ENCODE measurements around the gene ANKRD44.
"Not testable (repeated sequence)": the region's sequence is repeated elsewhere in the genome, so short reads cannot be mapped to it uniquely, and the experiment has no call there.

ANKRD44 gene

DNA sequence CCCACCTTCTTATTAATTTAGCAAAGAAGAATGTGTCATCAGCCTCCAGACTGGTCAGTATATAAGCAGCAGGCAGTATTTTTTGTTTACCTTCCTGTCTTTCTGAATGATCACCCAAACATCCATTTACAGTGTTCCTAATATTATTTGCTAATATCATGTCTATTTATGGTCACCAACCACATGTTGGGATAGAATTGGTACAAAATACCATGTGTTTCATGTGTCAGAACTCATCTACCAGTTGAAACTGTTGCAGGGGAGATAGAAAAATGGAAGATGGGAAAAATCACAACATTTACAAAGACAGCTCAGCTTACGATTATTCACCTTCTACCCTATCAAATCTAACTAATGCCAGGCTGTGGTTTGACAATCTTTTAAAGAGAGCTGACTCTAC is 66.2 kb downstream of the ANKRD44 start:
- Histone ChIP-seq H3K27ac (ENCODE audit: insufficient read depth, low read length, poor library complexity, severe bottlenecking) (no peak overlapping the region), H3K36me3 (ENCODE audit: control insufficient read depth, insufficient read depth, low read length) (peaks cover 11% of the 10 kb centered on the region)
- no peak for DNase-seq

DNA sequence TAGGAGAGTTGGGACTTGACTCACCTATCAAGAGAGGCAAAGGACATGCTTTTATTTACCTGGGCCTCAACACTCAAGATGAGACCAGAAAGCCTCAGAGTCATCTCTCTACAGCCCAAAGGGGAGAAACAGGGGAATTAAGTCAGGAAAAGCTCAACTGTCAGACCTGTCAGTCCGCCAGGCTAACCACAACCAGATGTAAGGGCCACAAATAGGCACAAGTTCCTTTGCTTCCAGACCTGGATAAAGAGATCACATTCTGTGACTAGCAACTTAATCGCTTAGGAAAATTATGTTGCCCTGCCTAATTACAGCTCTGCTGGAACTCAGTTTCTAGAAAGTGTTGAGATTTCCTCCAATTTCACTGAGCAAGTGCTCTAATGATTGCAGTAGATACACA is 67.9 kb downstream of the ANKRD44 start:
- H3K4me1 ChIP-seq (ENCODE audit: control insufficient read depth, insufficient read depth, low read length, poor library complexity, severe bottlenecking), result peaks cover 51% of the 10 kb centered on the region
- no peaks in the 10 kb centered on the region for H3K9me3 ChIP-seq (ENCODE audit: control insufficient read depth, low read length)
- H3K36me3 ChIP-seq (ENCODE audit: control insufficient read depth, insufficient read depth, low read length), result peaks cover 9% of the 10 kb centered on the region
- no peaks in the 10 kb centered on the region for H3K27me3 ChIP-seq (replicated peaks; ENCODE audit: control insufficient read depth, insufficient read depth, low read length, poor library complexity, severe bottlenecking)
- no peak overlapping the region for H3K4me3 ChIP-seq (ENCODE audit: insufficient read depth, low read depth, low read length, poor library complexity, severe bottlenecking)
- no peak for DNase-seq
- H3K27ac ChIP-seq (ENCODE audit: insufficient read depth, low read length, poor library complexity, severe bottlenecking), result no peak overlapping the region

More for the DNA sequence above, 66.2 kb downstream of the ANKRD44 start:
- Histone ChIP-seq H3K4me3 (ENCODE audit: insufficient read depth, low read depth, low read length, poor library complexity, severe bottlenecking) (no peak overlapping the region), H3K27me3 (replicated peaks; ENCODE audit: control insufficient read depth, insufficient read depth, low read length, poor library complexity, severe bottlenecking) (no peaks in the 10 kb centered on the region), H3K9me3 (ENCODE audit: control insufficient read depth, low read length) (no peaks in the 10 kb centered on the region), H3K4me1 (ENCODE audit: control insufficient read depth, insufficient read depth, low read length, poor library complexity, severe bottlenecking) (peaks cover 51% of the 10 kb centered on the region)

DNA sequence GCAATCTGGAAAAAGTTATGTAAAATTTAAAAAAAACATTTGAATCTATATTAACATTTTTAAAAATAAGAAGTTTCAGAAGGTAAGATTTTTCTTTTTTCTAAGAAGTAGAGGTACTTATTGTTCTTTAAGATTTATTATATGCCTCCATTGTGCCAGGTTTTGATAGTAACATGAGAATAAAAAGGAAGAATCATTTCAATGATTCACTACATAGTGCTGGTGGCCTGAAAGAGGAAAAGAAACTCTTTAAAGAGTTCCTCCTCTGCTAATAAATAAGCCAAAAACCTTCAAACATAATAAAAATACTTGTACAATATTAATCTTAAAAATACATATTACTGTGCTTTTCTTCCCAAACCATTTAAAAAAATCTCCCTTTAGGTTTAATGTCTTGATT is 69.0 kb downstream of the ANKRD44 start:
- peaks cover 2% of the 10 kb centered on the region for H3K36me3 ChIP-seq (ENCODE audit: control insufficient read depth, insufficient read depth, low read length)
- no peaks in the 10 kb centered on the region for H3K27me3 ChIP-seq (replicated peaks; ENCODE audit: control insufficient read depth, insufficient read depth, low read length, poor library complexity, severe bottlenecking)
- H3K27ac ChIP-seq (ENCODE audit: insufficient read depth, low read length, poor library complexity, severe bottlenecking), result no peak overlapping the region
- no peak overlapping the region for H3K4me3 ChIP-seq (ENCODE audit: insufficient read depth, low read depth, low read length, poor library complexity, severe bottlenecking)
- peaks cover 51% of the 10 kb centered on the region for H3K4me1 ChIP-seq (ENCODE audit: control insufficient read depth, insufficient read depth, low read length, poor library complexity, severe bottlenecking)
- H3K9me3 ChIP-seq (ENCODE audit: control insufficient read depth, low read length), result no peaks in the 10 kb centered on the region
- no peak for DNase-seq

DNA sequence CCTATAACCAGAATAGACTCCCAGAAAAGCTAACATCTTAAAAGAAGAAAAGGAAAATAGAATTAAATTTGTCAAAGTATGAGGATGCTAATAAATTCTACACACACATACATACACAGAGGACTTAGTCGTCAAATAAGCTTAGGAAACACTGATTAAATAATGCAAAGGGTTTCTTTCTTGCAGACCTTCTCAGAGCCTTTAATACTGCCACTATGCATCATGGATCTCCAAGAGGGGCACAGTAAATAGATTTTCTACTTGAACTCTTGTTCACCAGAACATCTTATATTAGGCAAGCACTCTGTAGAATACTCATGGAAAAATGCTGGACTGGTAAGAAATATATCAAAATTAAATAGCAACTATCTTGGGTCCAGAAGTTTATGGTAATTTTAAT is 69.4 kb downstream of the ANKRD44 start:
- DNase-seq, result no peak
- H3K36me3 ChIP-seq (ENCODE audit: control insufficient read depth, insufficient read depth, low read length), result no peaks in the 10 kb centered on the region
- no peak overlapping the region for H3K4me3 ChIP-seq (ENCODE audit: insufficient read depth, low read depth, low read length, poor library complexity, severe bottlenecking)
- H3K4me1 ChIP-seq (ENCODE audit: control insufficient read depth, insufficient read depth, low read length, poor library complexity, severe bottlenecking), result peaks cover 51% of the 10 kb centered on the region
- no peaks in the 10 kb centered on the region for H3K27me3 ChIP-seq (replicated peaks; ENCODE audit: control insufficient read depth, insufficient read depth, low read length, poor library complexity, severe bottlenecking)
- no peaks in the 10 kb centered on the region for H3K9me3 ChIP-seq (ENCODE audit: control insufficient read depth, low read length)
- H3K27ac ChIP-seq (ENCODE audit: insufficient read depth, low read length, poor library complexity, severe bottlenecking), result peak overlapping the region; percentile 79

DNA sequence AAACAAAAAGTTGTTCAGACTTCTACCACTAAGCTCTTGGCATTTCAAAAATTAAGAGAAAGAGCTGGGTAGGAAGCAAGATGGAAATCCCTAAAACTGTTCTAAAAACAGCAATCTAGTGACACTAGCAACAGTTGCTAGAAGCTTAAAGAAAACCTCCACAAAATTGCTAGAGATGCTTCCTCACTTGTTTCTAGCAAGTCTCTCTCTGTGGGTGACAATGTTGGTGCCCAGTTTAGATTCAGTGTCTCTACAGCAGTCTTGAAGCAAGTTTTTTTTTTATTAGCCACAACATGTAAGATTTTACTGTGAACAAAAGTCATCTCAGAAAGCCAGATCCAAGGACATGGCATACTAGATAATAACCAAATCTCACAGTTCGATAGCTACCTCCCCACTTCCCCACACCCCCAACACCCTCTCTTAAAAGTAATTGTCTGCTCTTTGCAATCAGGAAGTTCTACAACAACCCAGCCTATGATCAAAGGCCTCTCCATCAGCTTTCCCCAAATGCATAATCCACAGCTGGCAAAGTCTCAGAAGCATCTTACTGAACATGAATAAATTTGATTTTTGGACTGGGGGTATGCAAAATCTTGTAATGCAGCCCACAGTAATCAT is 70.0 kb downstream of the ANKRD44 start:
- no peak for DNase-seq
- peaks cover 52% of the 10 kb centered on the region for H3K4me1 ChIP-seq (ENCODE audit: control insufficient read depth, insufficient read depth, low read length, poor library complexity, severe bottlenecking)
- H3K4me3 ChIP-seq (ENCODE audit: insufficient read depth, low read depth, low read length, poor library complexity, severe bottlenecking), result peak overlapping the region; percentile 5
- H3K27me3 ChIP-seq (replicated peaks; ENCODE audit: control insufficient read depth, insufficient read depth, low read length, poor library complexity, severe bottlenecking), result no peaks in the 10 kb centered on the region
- no peaks in the 10 kb centered on the region for H3K9me3 ChIP-seq (ENCODE audit: control insufficient read depth, low read length)
- no peaks in the 10 kb centered on the region for H3K36me3 ChIP-seq (ENCODE audit: control insufficient read depth, insufficient read depth, low read length)
- peak overlapping the region; percentile 79 for H3K27ac ChIP-seq (ENCODE audit: insufficient read depth, low read length, poor library complexity, severe bottlenecking)

DNA sequence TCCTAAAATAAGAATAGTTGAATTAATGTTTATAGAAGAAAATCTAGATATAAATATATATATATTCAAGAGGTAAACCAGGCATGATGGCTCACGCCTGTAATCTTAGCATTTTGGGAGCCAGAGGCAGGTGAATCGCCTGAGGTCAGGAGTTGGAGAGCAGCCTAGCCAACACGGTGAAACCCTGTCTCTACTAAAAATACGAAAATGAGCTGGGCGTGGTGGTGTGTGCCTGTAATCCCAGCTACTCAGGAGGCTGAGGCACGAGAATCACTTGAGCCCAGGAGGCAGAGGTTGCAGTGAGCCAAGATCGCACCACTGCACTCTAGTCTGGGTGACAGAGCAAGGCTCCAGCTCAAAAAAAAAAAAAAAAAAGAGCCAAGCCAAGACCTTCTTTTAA is 70.6 kb downstream of the ANKRD44 start:
- DNase-seq; H3K27me3 ChIP-seq (replicated peaks; ENCODE audit: control insufficient read depth, insufficient read depth, low read length, poor library complexity, severe bottlenecking); H3K9me3 ChIP-seq (ENCODE audit: control insufficient read depth, low read length); H3K36me3 ChIP-seq (ENCODE audit: control insufficient read depth, insufficient read depth, low read length): not testable (repeated sequence)
- Histone ChIP-seq H3K4me1 (ENCODE audit: control insufficient read depth, insufficient read depth, low read length, poor library complexity, severe bottlenecking) (peaks cover 49% of the 10 kb centered on the region), H3K4me3 (ENCODE audit: insufficient read depth, low read depth, low read length, poor library complexity, severe bottlenecking) (peak overlapping the region; percentile 49), H3K27ac (ENCODE audit: insufficient read depth, low read length, poor library complexity, severe bottlenecking) (peak overlapping the region; percentile 79)

DNA sequence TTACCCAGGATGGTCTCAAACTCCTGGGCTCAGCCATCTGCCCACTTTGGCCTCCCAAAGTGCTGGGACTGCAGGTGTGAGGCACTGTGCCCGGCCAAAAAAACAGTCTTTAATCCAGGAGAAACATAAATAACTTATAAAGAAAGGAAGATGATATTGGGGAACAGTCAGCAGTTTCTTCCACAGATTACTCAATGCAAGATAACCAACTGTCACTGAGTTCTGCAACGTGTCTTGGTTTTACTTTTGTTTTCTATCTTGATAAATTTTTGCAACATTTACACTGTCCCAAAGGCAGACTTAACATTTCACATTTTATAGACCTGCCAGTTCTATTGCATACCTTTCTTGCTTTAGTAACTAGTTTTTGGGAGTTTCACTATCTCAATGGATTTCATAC is 71.1 kb downstream of the ANKRD44 start:
- Histone ChIP-seq H3K27ac (ENCODE audit: insufficient read depth, low read length, poor library complexity, severe bottlenecking) (peak overlapping the region; percentile 79), H3K4me1 (ENCODE audit: control insufficient read depth, insufficient read depth, low read length, poor library complexity, severe bottlenecking) (peaks cover 55% of the 10 kb centered on the region), H3K4me3 (ENCODE audit: insufficient read depth, low read depth, low read length, poor library complexity, severe bottlenecking) (peak overlapping the region; percentile 49), H3K9me3 (ENCODE audit: control insufficient read depth, low read length) (no peaks in the 10 kb centered on the region), H3K36me3 (ENCODE audit: control insufficient read depth, insufficient read depth, low read length) (no peaks in the 10 kb centered on the region), H3K27me3 (replicated peaks; ENCODE audit: control insufficient read depth, insufficient read depth, low read length, poor library complexity, severe bottlenecking) (no peaks in the 10 kb centered on the region)
- DNase-seq, result no peak

DNA sequence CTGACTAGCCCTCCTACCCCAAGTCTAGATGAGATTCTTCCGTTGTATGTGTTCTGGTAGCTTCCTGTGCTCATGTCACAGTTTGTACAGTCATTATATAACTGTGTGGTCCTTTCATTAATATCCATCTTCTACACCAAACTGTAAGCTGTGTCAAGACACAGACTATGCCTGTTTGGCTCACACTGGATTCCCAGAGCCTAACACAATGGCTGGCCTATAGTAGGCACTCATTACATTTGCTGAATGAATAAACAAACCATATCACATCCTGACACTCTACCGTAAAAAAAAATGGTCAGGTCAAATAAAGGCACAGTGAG is 72.6 kb downstream of the ANKRD44 start:
- H3K27ac ChIP-seq (ENCODE audit: insufficient read depth, low read length, poor library complexity, severe bottlenecking), result peak overlapping the region; percentile 79
- H3K9me3 ChIP-seq (ENCODE audit: control insufficient read depth, low read length), result no peaks in the 10 kb centered on the region
- H3K4me1 ChIP-seq (ENCODE audit: control insufficient read depth, insufficient read depth, low read length, poor library complexity, severe bottlenecking), result peaks cover 65% of the 10 kb centered on the region
- H3K27me3 ChIP-seq (replicated peaks; ENCODE audit: control insufficient read depth, insufficient read depth, low read length, poor library complexity, severe bottlenecking), result no peaks in the 10 kb centered on the region
- H3K4me3 ChIP-seq (ENCODE audit: insufficient read depth, low read depth, low read length, poor library complexity, severe bottlenecking), result peak overlapping the region; percentile 7
- H3K36me3 ChIP-seq (ENCODE audit: control insufficient read depth, insufficient read depth, low read length), result no peaks in the 10 kb centered on the region
- no peak for DNase-seq

DNA sequence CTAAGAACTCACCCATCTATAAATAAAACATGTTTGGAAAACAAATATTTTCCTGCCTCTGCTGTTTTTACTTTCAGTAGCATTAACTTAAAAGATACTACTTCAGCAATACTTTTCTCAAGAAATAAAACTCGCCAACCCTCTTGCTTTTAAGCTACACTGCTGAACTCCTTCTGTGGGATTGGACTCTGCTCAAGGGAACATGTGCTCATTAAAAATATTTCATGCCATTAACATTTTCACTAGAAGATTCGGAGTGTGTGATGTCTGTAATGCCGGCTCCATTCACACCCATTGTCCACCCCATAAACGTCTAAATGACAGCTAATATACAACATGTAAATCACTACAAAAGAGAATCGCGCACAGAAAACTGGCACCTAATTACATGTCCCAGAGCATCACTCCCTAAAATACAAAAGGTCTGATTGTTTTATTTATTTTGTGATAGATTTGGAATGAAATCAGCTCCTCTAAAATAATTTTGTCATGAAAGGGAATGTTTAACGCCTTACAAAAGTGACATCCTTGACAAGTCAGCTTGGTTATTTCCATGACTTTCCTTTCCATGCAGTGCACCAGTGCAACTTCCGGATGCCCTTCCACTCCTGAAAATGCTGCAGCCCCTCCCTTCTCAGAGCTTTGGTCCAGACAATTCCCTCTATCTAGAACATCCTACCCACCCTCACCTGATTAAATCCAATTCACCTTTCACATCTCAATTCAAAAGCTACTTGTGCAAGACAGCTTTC is 73.1 kb downstream of the ANKRD44 start:
- no peaks in the 10 kb centered on the region for H3K36me3 ChIP-seq (ENCODE audit: control insufficient read depth, insufficient read depth, low read length)
- H3K27ac ChIP-seq (ENCODE audit: insufficient read depth, low read length, poor library complexity, severe bottlenecking), result peak overlapping the region; percentile 79
- no peaks in the 10 kb centered on the region for H3K27me3 ChIP-seq (replicated peaks; ENCODE audit: control insufficient read depth, insufficient read depth, low read length, poor library complexity, severe bottlenecking)
- no peaks in the 10 kb centered on the region for H3K9me3 ChIP-seq (ENCODE audit: control insufficient read depth, low read length)
- H3K4me1 ChIP-seq (ENCODE audit: control insufficient read depth, insufficient read depth, low read length, poor library complexity, severe bottlenecking), result peaks cover 67% of the 10 kb centered on the region
- peak overlapping the region; percentile 7 for H3K4me3 ChIP-seq (ENCODE audit: insufficient read depth, low read depth, low read length, poor library complexity, severe bottlenecking)
- DNase-seq, result no peak

DNA sequence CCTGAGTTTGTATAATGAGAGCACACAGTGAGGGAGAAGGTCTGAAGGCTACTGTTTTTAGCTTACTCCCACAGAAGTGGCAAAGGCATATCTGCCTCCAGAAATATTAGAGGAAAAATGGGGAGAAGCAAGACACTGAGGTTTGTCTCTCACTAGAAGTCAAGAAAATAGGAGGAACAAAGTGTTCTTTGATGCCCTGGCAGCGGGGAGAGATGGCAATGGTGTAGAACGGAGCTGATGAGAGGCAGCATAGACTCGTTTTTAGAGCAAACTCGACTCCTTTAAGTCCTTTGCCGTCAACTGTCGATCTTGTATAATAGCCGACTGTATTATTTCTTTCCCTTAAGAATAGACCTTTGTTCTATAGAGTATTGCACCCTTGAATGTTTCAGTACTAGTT is 73.8 kb downstream of the ANKRD44 start:
- H3K4me1 ChIP-seq (ENCODE audit: control insufficient read depth, insufficient read depth, low read length, poor library complexity, severe bottlenecking), result peaks cover 69% of the 10 kb centered on the region
- peak overlapping the region; percentile 79 for H3K27ac ChIP-seq (ENCODE audit: insufficient read depth, low read length, poor library complexity, severe bottlenecking)

More for the DNA sequence above, 73.8 kb downstream of the ANKRD44 start:
- no peak for DNase-seq
- Histone ChIP-seq H3K4me3 (ENCODE audit: insufficient read depth, low read depth, low read length, poor library complexity, severe bottlenecking) (peak overlapping the region; percentile 7), H3K27me3 (replicated peaks; ENCODE audit: control insufficient read depth, insufficient read depth, low read length, poor library complexity, severe bottlenecking) (no peaks in the 10 kb centered on the region), H3K36me3 (ENCODE audit: control insufficient read depth, insufficient read depth, low read length) (no peaks in the 10 kb centered on the region), H3K9me3 (ENCODE audit: control insufficient read depth, low read length) (no peaks in the 10 kb centered on the region)
